ENCODE data around the gene LIPT2.

Gene LIPT2

DNA sequence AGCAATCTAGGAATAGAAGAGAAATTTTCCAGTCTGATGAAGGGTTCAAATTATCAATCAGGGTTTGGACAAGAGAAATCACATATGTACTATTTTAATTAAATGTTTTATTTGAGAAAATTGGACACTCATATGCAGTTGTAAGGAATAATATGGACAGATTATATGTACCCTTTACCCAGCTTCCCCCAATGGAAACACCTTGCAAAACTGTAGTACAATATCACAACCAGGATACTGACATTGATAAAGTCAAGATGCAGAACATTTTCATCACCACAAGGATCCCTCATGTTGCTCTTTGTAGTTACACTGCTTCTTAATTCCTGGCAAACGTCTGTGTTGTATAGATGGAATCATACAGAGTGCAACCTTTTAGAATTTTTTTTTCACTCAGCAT lies 1.4 kb upstream of the LIPT2 start:
- DNase-seq (ENCODE audit: low read depth) = no peak

DNA sequence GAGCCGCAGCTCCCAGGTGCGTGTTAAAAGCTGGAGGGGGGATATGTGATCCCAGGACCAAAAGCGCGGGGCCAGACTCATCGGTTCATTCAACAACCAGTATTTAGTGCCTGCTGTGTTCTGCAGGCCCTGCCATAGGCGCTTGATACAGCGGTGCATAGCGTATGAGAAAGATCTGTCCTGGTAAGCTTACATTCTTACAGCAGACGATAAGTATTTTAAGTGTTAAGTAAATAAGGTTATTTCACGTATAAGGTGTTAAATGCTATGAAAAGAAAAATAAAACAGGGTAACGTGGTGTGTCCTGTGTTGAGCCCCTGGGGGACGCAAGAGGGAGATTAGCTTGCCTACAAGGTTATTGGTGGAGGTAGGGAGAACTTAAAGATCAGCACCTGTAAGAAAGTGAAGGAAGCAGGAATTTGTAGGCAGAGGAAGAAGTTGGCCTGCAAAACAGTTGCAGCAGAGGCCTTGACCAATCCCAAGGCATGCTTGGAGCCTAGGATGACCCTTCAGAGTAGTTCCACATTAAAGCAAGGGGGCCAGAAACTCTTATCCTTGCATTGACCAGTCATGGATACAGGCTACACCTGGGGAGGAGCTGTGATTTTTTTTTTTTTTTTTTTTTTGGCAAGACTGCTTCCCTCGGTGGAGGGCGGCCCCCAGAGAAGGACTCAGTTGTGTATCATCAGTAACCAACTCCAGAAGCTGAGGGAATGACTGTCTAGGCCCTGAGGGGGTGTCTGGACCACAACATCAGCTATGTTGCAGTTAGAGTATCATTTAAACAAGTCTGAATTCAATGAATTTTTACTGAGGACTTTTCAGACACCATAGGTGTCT lies 487 bp upstream of the LIPT2 start:
- no peak for DNase-seq (ENCODE audit: low read depth)

DNA sequence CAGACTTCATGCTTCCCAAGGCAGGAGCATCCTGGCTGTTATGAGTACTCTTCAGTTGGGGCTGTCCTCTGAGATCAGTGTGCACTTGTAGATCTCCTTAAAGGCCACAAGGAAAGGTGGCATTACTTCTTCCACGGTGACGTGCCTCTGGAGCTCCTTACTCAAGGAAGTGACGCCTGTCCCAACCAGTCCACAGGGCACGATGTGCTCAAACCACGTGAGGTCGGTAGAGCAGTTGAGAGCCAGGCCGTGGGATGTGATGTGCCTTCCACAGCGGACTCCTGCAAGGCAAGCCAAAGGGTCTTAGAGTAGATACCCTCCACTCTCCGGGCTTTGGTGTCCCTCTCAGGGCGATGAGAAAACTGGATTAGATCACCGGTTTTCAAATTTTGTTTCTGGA lies 1.4 kb downstream of the LIPT2 start:
- DNase-seq (ENCODE audit: low read depth) = no peak

DNA sequence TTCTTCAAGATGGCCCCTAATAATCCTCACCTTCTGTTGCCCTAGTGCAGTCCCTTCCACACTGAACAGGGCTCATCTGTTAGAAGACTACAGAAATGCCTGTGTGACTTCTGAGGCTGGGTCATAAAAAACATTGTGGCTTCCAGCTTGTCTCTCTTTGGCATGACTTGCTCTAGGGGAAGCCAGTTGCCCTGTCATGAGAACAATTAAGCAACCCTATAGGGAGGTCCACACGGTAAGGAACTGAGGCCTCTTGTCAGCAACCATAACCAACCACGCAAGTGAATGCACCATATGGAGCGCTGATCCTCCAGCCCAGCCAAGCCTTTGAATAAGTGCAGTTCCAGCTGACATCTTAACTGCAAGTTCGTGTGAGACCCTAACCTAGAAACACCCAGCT lies 2.6 kb downstream of the LIPT2 start:
- no peak for DNase-seq (ENCODE audit: low read depth)

DNA sequence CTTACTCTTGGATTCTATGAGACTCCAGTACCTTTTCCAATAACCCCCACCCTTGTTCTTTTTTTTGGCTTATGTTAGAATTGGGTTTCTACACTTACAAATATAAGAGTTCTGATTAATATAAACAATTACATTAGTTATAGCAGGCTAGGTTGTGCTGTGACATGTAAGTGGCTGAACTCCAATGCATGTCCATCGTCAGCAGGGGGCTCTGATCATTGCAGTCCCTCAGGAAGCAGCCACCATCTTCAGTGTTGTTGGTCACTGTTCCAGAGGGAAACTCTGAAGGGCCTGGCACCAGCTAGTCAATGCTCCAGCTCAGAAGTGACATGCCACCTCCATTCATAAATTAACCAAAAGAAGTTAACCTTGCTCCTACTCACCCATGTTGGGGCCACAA lies 5.6 kb downstream of the LIPT2 start:
- no peak for DNase-seq (ENCODE audit: low read depth)

DNA sequence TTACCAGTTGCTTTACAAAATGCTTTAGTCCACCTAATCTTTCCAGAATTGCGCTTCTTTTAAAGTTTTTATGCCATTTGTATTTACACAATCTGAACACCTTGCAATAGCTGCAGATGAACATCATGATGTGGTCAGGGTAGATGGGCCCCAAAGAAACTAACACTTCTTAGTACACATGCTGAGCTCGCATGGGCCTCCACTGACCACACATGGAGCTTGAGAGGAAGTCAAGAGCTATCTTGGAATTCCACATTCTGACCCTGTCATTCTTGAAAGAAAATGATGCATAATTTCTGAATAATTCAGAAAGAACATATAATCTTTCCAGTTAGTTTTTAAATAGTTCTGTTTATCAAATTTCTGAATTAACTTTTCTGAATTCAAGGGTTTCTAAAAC lies 7.7 kb downstream of the LIPT2 start:
- DNase-seq (ENCODE audit: low read depth) = no peak

DNA sequence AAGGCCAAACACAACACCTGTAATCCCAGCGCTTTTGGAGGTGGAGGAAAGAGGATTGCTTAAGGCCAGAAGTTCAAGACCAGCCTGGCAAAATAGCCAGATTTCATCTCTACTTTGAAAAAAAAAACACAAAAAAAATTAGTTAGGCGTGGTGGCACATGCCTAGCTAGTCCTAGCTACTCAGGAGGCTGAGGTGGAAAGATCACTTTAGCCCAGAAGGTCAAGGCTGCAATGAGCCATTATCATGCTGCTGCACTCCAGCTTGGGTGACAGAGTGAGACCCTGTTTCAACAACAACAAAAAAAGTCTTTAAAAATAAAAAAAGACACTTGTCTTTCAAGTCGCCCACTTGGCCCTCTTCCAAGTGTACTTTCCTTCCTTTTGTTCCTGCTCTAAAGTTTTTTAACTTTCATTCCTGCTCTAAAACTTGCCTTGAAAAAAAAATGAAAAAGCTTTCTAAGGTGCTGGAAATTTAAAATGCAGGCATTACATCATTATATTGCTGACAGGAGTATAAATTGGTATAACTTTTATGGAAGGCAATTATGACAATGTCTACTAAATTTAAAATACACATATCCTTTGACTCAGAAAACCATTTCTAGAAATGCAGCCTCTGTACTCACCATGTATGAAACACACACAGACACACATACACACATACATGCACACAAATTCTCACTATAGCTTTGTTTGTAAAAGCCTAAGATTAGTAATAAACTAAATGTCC lies 12.7 kb downstream of the LIPT2 start:
- no peak for DNase-seq (ENCODE audit: low read depth)

DNA sequence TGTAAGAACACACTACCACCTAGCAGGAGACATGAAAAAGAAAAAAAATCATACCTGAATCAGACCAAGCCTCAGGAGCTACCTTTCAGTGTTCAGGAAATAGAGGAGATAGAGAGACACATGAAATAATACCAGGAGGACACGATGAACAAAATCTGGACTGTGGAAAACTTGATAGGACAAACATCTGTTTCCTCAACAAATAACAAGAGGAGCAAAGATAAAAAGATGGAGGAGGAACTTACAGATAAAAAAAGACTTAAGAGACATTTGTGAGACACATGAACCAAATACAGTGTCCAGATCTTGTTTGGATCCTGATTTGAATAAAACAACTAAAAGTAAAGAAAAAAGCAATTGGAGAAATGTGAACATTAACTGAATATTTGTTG lies 13.8 kb downstream of the LIPT2 start:
- no peak for DNase-seq (ENCODE audit: low read depth)

DNA sequence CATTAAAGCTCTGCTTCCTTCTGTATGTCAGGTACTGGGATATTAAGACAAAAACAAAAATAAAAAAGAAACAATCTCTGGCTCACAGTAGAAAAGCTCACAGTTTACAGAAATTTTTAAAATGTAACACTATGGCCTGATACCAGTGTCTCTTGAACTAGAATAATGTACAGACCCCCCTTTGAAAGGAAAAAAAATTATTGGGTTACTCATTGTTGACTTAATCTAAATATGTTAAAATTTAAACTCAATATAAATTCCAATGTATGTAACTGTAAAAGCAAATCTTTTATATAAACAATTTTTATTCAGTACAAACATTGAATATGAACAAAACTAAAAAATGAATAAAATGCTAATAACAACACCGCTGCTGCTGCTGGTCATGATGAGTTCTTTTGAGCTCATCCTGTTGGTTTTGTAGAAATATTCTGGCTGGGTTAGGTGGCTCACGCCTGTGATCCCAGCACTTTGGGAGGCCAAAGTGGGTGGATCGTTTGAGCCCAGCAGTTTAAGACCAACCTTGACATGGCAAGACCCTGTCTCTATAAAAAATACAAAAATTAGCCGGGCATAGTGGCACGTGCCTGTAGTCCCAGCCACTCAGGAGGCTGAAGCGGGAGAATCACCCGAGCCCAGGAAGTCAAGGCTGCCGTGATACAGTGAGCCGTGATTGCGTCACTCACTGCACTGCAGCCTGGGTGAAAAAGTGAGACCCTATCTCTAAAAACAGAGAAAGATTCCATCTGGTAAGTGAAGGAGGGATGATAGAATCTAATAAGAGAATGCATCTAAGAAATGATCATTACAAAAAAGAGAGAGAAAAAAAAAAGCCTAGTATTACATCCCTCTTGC lies 14.4 kb downstream of the LIPT2 start:
- no peak for DNase-seq (ENCODE audit: low read depth)

DNA sequence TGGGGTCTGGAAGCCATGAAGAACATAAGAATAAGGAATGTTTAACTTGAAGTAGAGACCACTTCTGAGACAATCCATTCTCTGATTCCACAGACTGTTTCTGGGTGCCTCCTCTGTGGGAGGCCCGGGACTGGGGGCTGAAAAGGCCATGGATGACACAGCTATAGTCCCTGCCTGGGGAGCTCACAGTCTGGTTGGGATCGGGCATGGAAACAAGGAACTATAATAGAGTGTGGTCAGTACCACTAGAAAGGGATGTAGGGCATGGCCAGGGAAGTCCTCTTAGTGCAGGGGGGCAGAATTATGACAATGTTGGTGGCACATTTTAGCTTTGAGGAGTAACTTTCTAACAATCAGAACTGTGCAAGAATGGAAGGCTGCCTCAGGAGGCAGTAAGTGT lies 17.0 kb downstream of the LIPT2 start:
- DNase-seq (ENCODE audit: low read depth) = no peak

DNA sequence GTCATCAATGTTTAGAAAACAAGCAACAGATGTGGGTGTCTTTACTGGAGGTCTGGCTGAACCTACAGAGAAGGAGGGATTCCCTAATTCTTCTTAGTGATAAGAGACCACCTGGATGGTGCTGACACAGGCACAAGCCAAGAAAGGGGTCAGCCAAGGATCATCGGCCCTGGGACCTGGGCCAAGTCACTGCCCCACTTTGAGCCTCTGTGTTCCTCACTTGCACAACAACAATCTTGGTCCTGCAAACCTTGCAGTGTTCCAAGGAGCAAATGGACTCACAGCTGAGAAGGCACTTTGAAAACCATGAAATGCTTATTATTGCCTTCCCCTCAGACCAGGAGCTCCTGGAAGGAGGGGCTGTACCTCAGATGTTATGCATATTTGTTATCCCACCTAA lies 19.2 kb downstream of the LIPT2 start:
- DNase-seq (ENCODE audit: low read depth) = no peak

DNA sequence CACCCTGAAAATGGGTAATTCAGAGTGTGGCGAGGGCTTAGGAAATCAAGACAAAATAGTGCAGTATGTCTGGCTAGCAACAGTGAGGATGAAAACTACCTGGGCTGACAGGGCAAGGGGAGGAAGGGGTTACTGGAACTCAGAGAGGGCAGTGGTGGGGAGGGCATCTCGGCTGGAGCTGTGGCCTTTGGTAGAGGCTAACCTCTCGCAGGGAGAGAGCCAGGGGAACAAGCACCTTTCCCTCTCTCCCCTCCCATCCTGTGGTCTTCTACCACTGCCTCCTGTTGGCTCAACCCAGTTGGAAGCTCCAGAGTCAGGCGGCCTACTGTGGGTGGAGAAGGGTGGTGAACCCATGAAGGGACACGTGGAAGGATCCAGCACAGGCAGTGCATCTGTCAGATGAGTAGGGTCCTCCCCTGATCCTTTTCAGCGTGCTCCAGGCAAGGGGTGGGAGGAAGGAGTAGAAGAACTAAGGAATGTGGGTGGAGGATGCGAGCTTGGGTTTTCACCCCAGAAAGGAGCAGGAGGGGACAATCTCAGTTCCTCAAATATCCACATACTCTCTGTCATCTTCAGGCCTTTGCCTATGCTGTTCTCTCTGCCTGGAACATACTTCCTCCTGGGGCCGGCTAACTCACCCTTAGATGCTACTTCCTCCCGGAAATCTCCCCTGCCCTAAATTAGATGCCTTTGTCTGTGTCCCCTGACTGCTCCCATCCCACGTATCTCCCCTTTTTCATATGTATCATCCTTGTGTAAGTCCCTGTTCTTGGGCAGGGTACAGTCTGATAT lies 19.9 kb downstream of the LIPT2 start:
- no peak for DNase-seq (ENCODE audit: low read depth)

DNA sequence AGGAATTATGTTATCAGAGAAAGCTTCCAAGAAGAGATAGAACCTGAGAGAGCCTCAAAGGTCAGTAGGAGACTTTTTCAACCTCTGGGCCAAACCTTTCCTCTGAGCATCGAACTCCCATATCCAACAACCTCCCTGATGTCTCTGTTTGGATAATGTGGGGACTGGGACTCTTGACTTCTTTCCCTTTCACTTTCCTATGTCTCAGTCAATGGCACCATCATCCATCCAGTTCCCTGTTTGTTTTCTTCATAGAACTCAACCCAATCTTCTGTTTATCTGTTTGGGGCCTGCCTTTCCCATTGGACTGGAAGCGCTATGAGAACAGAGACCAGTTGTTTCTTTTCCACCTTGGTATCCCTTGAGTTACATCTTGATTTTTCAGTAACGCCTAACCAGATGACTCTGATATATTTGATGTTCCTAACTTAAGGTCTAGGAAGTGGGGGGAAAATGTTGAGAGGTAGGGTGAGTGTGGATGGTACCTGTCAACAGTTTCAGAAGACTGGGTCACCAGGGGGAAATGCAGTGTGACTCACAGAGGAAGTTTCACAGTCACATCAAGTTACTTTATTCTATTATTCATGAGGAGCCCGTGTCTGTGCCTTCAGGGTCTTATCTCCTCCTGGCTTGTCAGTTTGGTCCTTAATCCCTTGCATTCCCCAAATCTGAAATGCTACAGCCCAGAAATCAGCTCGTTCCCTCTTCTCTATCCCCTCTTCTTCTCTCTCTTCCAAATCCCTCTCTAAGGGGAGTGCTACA lies 21.7 kb downstream of the LIPT2 start:
- DNase-seq (ENCODE audit: low read depth) = no peak

DNA sequence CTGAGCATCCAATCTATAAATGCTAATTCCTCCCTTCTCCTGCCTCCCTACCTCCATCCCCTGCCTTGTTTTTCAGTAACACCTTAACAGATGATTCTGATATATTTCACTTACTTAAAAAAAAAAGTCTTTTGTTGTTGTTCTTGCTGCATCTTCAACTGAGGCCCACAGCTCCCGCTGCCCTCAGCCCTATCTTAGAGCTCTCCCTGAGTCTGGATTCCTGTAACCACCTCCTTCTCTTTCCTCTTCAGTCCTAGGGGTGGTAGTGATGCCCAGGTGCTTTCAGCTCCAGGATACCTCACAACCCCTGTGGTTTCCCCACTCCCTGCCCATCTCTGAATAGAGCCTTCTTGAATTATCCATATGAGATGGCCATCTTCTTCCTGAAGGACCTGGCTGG lies 22.5 kb downstream of the LIPT2 start:
- DNase-seq (ENCODE audit: low read depth) = no peak

DNA sequence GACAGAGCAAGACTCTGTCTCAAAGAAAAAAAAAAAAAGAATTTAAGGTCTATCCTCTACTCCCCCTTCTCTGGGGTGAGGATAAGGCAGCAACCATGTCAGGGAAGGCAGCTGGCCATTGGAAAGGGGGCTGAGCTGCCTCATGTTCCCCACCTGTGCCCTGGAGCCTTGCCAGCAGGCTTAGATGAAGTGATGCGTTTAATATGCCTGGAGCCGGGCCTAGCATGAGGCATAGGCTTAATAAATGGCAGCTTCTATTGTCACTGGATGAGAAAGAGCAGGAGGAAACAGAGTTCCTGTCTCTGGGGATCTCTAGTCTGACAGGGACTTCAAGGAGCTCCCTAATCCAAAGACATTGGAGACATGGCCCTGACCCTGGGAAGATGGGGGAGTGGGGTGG lies 23.0 kb downstream of the LIPT2 start:
- DNase-seq (ENCODE audit: low read depth) = no peak

DNA sequence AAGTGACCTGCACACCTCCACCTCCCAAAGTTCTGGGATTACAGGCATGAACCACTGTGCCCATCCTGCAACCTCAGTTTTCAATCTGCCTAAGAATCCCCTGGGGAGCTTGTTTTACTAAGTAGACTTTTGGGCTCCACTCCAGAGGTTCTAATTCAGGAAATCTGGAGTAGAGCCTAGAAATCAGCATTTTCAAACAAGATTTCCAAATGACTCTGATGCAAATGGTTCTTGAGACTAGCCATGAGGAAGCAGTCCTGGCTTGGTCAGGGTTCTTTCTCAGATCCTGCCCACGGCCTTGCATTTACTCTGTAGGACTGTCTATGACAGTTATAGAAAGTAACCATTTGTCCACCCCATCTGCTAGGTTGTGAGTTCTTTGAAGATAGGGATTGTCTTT lies 24.6 kb downstream of the LIPT2 start:
- DNase-seq (ENCODE audit: low read depth) = no peak

DNA sequence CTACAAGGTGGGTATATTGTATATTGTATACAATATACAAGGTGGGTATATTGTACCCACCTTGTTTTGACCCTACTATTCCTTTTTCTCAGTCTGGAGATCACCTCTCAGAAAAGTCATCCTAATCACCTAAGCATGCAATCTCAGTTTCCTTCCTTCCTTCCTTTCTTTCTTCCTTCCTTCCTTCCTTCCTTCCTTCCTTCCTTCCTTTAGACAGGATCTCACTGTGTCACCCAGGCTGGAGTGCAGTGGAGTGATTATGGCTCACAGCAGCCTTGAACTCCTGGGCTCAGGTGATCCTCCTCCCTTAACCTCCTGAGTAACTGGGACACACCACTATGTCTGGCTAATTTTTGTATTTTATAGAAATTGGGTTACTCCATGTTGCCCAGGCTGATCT lies 25.0 kb downstream of the LIPT2 start:
- DNase-seq (ENCODE audit: low read depth) = no peak

DNA sequence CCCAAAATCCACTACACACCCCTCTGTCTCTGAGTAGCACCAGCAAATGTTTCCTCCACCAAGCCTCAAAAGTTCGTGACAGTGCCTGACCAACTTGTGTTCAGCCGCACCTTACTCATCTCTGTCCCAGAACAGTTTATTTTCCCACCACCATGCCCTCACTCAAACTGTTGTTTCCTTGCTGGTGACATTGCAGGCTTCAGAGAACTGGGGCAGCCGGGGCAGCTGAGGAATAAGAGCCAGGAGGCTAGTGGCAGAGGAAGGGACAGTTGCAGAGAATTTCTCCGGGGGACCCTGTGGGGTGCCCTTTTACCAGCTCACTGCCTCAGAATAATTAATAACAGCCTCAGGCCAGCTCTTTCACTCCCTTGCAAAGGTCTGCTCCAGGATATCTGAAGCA lies 25.5 kb downstream of the LIPT2 start:
- no peak for DNase-seq (ENCODE audit: low read depth)

DNA sequence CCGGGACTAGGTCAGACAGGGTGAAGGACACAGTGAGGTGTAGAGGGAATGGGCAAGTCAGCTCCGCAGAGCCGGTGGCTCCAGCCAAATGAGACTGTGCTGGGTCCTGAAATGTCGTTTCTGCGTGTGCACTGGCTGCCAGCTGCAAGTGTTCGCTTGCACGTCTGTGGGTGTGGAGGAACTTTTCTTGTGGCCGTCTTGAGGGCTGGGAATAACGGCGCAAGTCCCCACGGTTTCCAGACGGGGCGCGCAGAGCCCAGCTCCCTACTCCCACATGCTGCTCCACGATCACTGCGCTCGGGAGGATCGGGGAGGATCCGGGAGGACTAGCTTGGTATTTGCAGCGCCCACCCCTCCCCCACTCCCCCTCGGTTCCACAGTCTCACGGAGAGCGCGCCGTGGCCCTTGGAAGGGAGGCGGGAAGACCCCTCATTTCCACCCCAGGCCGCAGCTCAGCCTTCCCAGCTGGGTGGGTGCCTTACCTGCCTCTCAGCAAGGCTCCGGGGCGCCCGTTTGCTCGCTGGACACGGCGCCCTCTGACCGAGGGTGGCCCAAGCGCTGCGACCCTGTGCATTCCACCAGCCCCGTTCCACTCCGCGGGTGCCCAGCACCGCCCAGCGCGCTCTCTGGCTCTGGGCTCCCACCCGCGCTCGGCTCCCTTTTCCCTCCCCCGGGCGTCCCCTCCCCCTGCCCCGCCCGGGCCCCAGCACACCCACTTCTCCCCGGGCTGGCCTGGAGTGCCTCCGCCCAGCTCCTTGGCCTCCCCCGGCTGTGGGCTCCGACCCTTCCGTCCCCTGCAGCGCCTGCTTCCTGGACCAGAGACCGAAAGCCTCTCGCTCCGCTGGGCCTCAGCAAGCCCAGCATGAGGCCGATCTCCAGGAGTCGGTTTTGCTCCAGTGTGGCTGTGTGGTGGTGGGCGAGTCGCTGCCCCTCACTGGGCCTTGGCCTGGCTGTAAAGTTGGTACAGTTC lies 26.3 kb downstream of the LIPT2 start, which contains the start of gene KCNE3:
TSS of gene KCNE3 (minus strand) at position 634 of the 970 bp plus-strand sequence. CDS start 9,986 bp downstream, outside the sequence.
- no peak for DNase-seq (ENCODE audit: low read depth)

DNA sequence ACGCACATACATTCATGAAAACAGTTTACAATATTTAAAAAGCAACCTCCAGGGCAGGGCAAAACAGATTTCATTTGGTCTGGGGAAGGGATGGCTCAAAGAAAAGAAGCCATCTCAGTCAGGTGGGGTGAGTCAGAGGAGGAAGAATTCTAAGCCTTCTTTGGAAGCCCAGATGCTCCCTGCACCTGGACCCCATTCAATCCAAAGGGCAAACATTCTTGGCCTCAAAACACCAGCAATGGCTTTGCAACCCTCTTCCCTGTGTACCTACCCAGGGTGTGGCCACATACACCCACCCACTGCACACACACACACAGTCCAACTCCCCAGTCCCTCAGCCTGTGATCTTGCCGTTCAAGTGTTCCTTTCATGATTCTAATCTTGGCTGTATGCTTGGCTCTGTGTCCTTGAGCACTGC lies 28.2 kb downstream of the LIPT2 start:
- DNase-seq (ENCODE audit: low read depth) = no peak
